Endothelial cell of umbilical vein (primary cell): ENCODE data around the gene NDST3. TPM values are rescaled to one million over a fixed set of nuclear protein-coding genes. Genes with fewer than 3 reads are reported as not detected.

Experiments used
- BruUV-seq: library from RNA; stranded (reverse); fragments of 400-500 nt; replicated peaks from 2 replicates; lab custom pipeline; 2021; lab: Mats Ljungman, UMichigan
- CTCF ChIA-PET: fragments of 300-600, 350-600 bp; sonication (Branson Sonifier 250); formaldehyde crosslinking; loops from one replicate; lab custom pipeline; 2021; ENCODE audit warnings: antibody characterized with exemption, inconsistent platforms; lab: Charles Lee
- POLR2A ChIA-PET: fragments of 300-600, 350-600 bp; sonication (Branson Sonifier 250); formaldehyde crosslinking; loops from one replicate; lab custom pipeline; 2021; ENCODE audit warnings: antibody characterized with exemption, inconsistent platforms; lab: Charles Lee
- DNase-seq: peaks from one replicate; pipeline ENCODE4 v3.0.0-alpha.2; 2011; ENCODE audit warnings: low read depth, low spot score
- FAIRE-seq: peaks from 2 replicates; lab custom pipeline; 2011; peaks lifted over from hg19 to GRCh38; lab: Jason Lieb, UNC
- H2AFZ ChIP-seq: 2 replicates; pipeline ENCODE4 v1.6.0; 2012; ENCODE audit warnings: low read depth, low read length, control low read depth, inconsistent platforms
- H3K27ac ChIP-seq: 2 replicates; pipeline ENCODE4 v1.5.1; 2011; ENCODE audit warnings: low read depth, mild to moderate bottlenecking, control low read depth, low read length, moderate library complexity; ENCODE audit not compliant: insufficient read depth
- H3K27me3 ChIP-seq, 2 experiments: 2 replicates each; pipeline versions ENCODE4 v1.6.0 to v1.6.1; 2011; ENCODE audit warnings: low read length in 2 of 2, mixed read lengths in 1 of 2; ENCODE audit not compliant: control insufficient read depth in 2 of 2, insufficient read depth in 2 of 2
- H3K36me3 ChIP-seq, 2 experiments: 2 replicates in 1 of 2; 3 replicates in 1 of 2; pipeline ENCODE4 v1.5.1; 2011; ENCODE audit warnings: low read length in 2 of 2, mild to moderate bottlenecking in 1 of 2, moderate library complexity in 1 of 2; ENCODE audit not compliant: control insufficient read depth in 2 of 2, insufficient read depth in 2 of 2; ENCODE audit errors: extremely low read depth in 1 of 2
- H3K4me1 ChIP-seq: 3 replicates; pipeline ENCODE4 v1.5.1; 2011; ENCODE audit warnings: mild to moderate bottlenecking, low read length; ENCODE audit not compliant: control insufficient read depth, insufficient read depth; ENCODE audit errors: extremely low read depth
- H3K4me2 ChIP-seq: 2 replicates; pipeline ENCODE4 v1.6.1; 2011; ENCODE audit warnings: low read length, control low read depth, mixed read lengths; ENCODE audit not compliant: insufficient read depth
- H3K4me3 ChIP-seq, 3 experiments: fragments of 200-600 bp in 1 of 3; sonication (generic), shearing (Covaris generic) in 1 of 3; replicated peaks in 1 of 3; 2 replicates each; pipeline ENCODE4 v1.5.1; 2011 to 2016; ENCODE audit warnings: control low read depth in 3 of 3, low read length in 3 of 3, mild to moderate bottlenecking in 2 of 3, inconsistent platforms in 1 of 3, low read depth in 1 of 3, moderate library complexity in 1 of 3; ENCODE audit not compliant: insufficient read depth in 1 of 3
- H3K79me2 ChIP-seq: 2 replicates; pipeline ENCODE4 v1.6.0; 2012; ENCODE audit warnings: low read length, inconsistent platforms; ENCODE audit not compliant: control insufficient read depth, insufficient read depth
- H3K9ac ChIP-seq: replicated peaks from 2 replicates; pipeline ENCODE3; 2011; ENCODE audit warnings: low read length, control low read depth; ENCODE audit not compliant: insufficient read depth; ENCODE audit errors: extremely low read depth
- H3K9me1 ChIP-seq: replicated peaks from 3 replicates; pipeline ENCODE4 v1.6.0; 2011; ENCODE audit warnings: mild to moderate bottlenecking, low read length; ENCODE audit not compliant: control insufficient read depth, insufficient read depth; ENCODE audit errors: extremely low read depth
- H3K9me3 ChIP-seq: replicated peaks from 2 replicates; pipeline ENCODE4 v1.5.1; 2012; ENCODE audit warnings: low read length, inconsistent platforms; ENCODE audit not compliant: control insufficient read depth, insufficient read depth
- H4K20me1 ChIP-seq: replicated peaks from 2 replicates; pipeline ENCODE3; 2011; ENCODE audit warnings: mild to moderate bottlenecking, low read length; ENCODE audit not compliant: control insufficient read depth, insufficient read depth; ENCODE audit errors: extremely low read depth
- FOS ChIP-seq: IDR thresholded peaks from 2 replicates; pipeline ENCODE4 v1.6.1; 2011; ENCODE audit warnings: mild to moderate bottlenecking, low read length, moderate library complexity, borderline replicate concordance; ENCODE audit not compliant: insufficient read depth
- MAX ChIP-seq: IDR thresholded peaks from 2 replicates; pipeline ENCODE4 v1.6.1; 2011; ENCODE audit not compliant: insufficient read depth, insufficient read length
- POLR2AphosphoS5 ChIP-seq: IDR thresholded peaks from 2 replicates; pipeline ENCODE4 v1.6.1; 2012; ENCODE audit warnings: low read depth, mild to moderate bottlenecking, control low read depth, low read length, moderate library complexity; ENCODE audit not compliant: insufficient read depth
- dilution Hi-C: fragments of 300-500 bp; cut with MboI; formaldehyde crosslinking; loops from one replicate; pipeline ENCODE4 v1.15.0; 2019; ENCODE audit warnings: low sequenced_read_pairs; ENCODE audit not compliant: extremely low pct_ligation_motif_present
- intact Hi-C: fragments of 100-400 bp; cut with micrococcal nuclease; formaldehyde crosslinking; loops from one replicate; pipeline ENCODE4 v1.10.0; 2022
- polyA plus RNA-seq, 4 experiments: library from polyadenylated mRNA; depleted of rRNA in 3 of 4; stranded (reverse) in 3 of 4; unstranded in 1 of 4; fragments of >200 nt; gene quantifications; 2 replicates each; pipeline versions ENCODE4 v1.2.1 to v1.2.3, GENCODE V29; 2011 to 2012; ENCODE audit warnings: missing spikeins in 1 of 4
- total RNA-seq: library from RNA; stranded (reverse); gene quantifications from 2 replicates; pipeline ENCODE4 v1.2.3, GENCODE V29; 2021

Gene NDST3
- total and polyA plus RNA-seq, 2 donors (not counting 3 experiments of a cell fraction or from before 2014, with no cell fraction given) = 0.04 TPM; not detected in 1

- H3K79me2 ChIP-seq = no peaks in the 10 kb centered on the region
- DNase-seq (no peak), FAIRE-seq (no peak)
- dilution Hi-C loops (no loop called here), intact Hi-C loops (no loop called here)
- TF ChIP-seq POLR2AphosphoS5 = no peak
- TF ChIP-seq FOS = peak; percentile 47
- no peaks in the 10 kb centered on the region for H3K4me1 ChIP-seq
- CTCF ChIA-PET = no interaction called here
- H3K36me3 ChIP-seq = no peaks in the 10 kb centered on the region
- H3K4me3 ChIP-seq = no peak overlapping the region
- BruUV-seq = no TSS peak
- no peak overlapping the region for H3K4me2 ChIP-seq
- H3K27me3 ChIP-seq = no peaks in the 10 kb centered on the region
- H2AFZ ChIP-seq = no peak overlapping the region
- H4K20me1 ChIP-seq = no peaks in the 10 kb centered on the region
- no peak overlapping the region for H3K9ac ChIP-seq
- no peaks in the 10 kb centered on the region for H3K9me1 ChIP-seq
- no peaks in the 10 kb centered on the region for H3K9me3 ChIP-seq
- H3K27ac ChIP-seq = no peak overlapping the region
- POLR2A ChIA-PET = no interaction called here
Measured at GRCh38 chr4:118180776-118181175, 146.5 kb downstream of the NDST3 start.

- Histone ChIP-seq H2AFZ (no peak overlapping the region), H3K4me2 (no peak overlapping the region), H3K4me3 (no peak overlapping the region), H3K9me1 (no peaks in the 10 kb centered on the region), H3K27ac (no peak overlapping the region), H3K36me3 (no peaks in the 10 kb centered on the region), H4K20me1 (no peaks in the 10 kb centered on the region), H3K9me3 (no peaks in the 10 kb centered on the region), H3K79me2 (no peaks in the 10 kb centered on the region), H3K27me3 (no peaks in the 10 kb centered on the region), H3K9ac (no peak overlapping the region), H3K4me1 (no peaks in the 10 kb centered on the region)
- DNase-seq (no peak), FAIRE-seq (no peak)
- CTCF ChIA-PET = no interaction called here
- POLR2A ChIA-PET = no interaction called here
- dilution Hi-C loops = no loop called here
- TF ChIP-seq MAX = no peak
- no TSS peak for BruUV-seq
- intact Hi-C loops = no loop called here
Measured at GRCh38 chr4:118190903-118191302, 156.6 kb downstream of the NDST3 start.
